Measurements from ENCODE around the gene EEFSEC. TPM values are rescaled to one million over a fixed set of nuclear protein-coding genes. Genes with fewer than 3 reads are reported as not detected.

Gene EEFSEC
- total and polyA plus RNA-seq, 2 experiments from 2014 or later = 26.7 to 47.9 TPM

- DNase-seq (ENCODE audit: low read depth in 1 of 2, low spot score in 1 of 2) = no peak
- TF ChIP-seq, protein P1, sequence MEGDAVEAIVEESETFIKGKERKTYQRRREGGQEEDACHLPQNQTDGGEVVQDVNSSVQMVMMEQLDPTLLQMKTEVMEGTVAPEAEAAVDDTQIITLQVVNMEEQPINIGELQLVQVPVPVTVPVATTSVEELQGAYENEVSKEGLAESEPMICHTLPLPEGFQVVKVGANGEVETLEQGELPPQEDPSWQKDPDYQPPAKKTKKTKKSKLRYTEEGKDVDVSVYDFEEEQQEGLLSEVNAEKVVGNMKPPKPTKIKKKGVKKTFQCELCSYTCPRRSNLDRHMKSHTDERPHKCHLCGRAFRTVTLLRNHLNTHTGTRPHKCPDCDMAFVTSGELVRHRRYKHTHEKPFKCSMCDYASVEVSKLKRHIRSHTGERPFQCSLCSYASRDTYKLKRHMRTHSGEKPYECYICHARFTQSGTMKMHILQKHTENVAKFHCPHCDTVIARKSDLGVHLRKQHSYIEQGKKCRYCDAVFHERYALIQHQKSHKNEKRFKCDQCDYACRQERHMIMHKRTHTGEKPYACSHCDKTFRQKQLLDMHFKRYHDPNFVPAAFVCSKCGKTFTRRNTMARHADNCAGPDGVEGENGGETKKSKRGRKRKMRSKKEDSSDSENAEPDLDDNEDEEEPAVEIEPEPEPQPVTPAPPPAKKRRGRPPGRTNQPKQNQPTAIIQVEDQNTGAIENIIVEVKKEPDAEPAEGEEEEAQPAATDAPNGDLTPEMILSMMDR (IDR thresholded peaks at IDR 0.05; ENCODE audit: low read depth, low read length) = no peak
- Histone ChIP-seq H3K36me3 (no peaks in the 10 kb centered on the region), H3K27me3 (no peaks in the 10 kb centered on the region), H3K27ac (no peak overlapping the region), H3K9me3 (ENCODE audit: low read depth) (no peaks in the 10 kb centered on the region), H3K4me3 (no peak overlapping the region), H3K4me1 (ENCODE audit: low read depth) (peaks cover 14% of the 10 kb centered on the region)
These were observed 27.2 kb downstream of the EEFSEC start for GRCh38 chr3:128180436-128180835.

- no peaks in the 10 kb centered on the region for H3K27me3 ChIP-seq
- H3K4me1 ChIP-seq (ENCODE audit: low read depth) = peaks cover 12% of the 10 kb centered on the region
- H3K36me3 ChIP-seq = no peaks in the 10 kb centered on the region
- TF ChIP-seq, protein P1 (IDR thresholded peaks at IDR 0.05; ENCODE audit: low read depth, low read length) = no peak
- no peak for DNase-seq (ENCODE audit: low read depth in 1 of 2, low spot score in 1 of 2)
- H3K9me3 ChIP-seq (ENCODE audit: low read depth) = no peaks in the 10 kb centered on the region
- no peak overlapping the region for H3K27ac ChIP-seq
- no peak overlapping the region for H3K4me3 ChIP-seq
These were observed 27.6 kb downstream of the EEFSEC start for GRCh38 chr3:128180913-128181312.

- Histone ChIP-seq H3K27me3 (no peaks in the 10 kb centered on the region), H3K27ac (no peak overlapping the region), H3K4me3 (no peak overlapping the region), H3K9me3 (ENCODE audit: low read depth) (no peaks in the 10 kb centered on the region), H3K4me1 (ENCODE audit: low read depth) (peaks cover 12% of the 10 kb centered on the region), H3K36me3 (no peaks in the 10 kb centered on the region)
- no peak for DNase-seq (ENCODE audit: low read depth in 1 of 2, low spot score in 1 of 2)
- TF ChIP-seq, protein P1 (IDR thresholded peaks at IDR 0.05; ENCODE audit: low read depth, low read length) = no peak
These were observed 29.4 kb downstream of the EEFSEC start for GRCh38 chr3:128182656-128183055.

GRCh38 chr3:128185630-128186447 is 32.6 kb downstream of the EEFSEC start:
- Histone ChIP-seq H3K4me1 (ENCODE audit: low read depth) (no peaks in the 10 kb centered on the region), H3K4me3 (no peak overlapping the region), H3K9me3 (ENCODE audit: low read depth) (no peaks in the 10 kb centered on the region), H3K27ac (no peak overlapping the region), H3K27me3 (no peaks in the 10 kb centered on the region), H3K36me3 (no peaks in the 10 kb centered on the region)
- TF ChIP-seq, protein P1 (IDR thresholded peaks at IDR 0.05; ENCODE audit: low read depth, low read length) = no peak
- DNase-seq (ENCODE audit: low read depth in 1 of 2, low spot score in 1 of 2) = no peak

- DNase-seq (ENCODE audit: low read depth in 1 of 2, low spot score in 1 of 2) = no peak
- TF ChIP-seq, protein P1 (IDR thresholded peaks at IDR 0.05; ENCODE audit: low read depth, low read length) = no peak
- Histone ChIP-seq H3K27ac (no peak overlapping the region), H3K4me1 (ENCODE audit: low read depth) (no peaks in the 10 kb centered on the region), H3K27me3 (no peaks in the 10 kb centered on the region), H3K36me3 (no peaks in the 10 kb centered on the region), H3K4me3 (no peak overlapping the region), H3K9me3 (ENCODE audit: low read depth) (no peaks in the 10 kb centered on the region)
These were observed 34.2 kb downstream of the EEFSEC start for GRCh38 chr3:128187495-128187894.

All from cardiac muscle cell (in vitro differentiated cells and primary cell).